Osteoblast (primary cell): Measurements from ENCODE around the gene IRF2BPL. TPM values are rescaled to one million over a fixed set of nuclear protein-coding genes. Genes with fewer than 3 reads are reported as not detected.

Source experiments
- DNase-seq: peaks from one replicate; pipeline ENCODE4 v3.0.0; 2011; ENCODE audit warnings: low spot score, mixed read lengths; ENCODE audit not compliant: insufficient read length; ENCODE audit errors: missing footprints
- H2AFZ ChIP-seq: 2 replicates; pipeline ENCODE4 v1.6.0; 2011; ENCODE audit warnings: mild to moderate bottlenecking, low read length
- H3K27ac ChIP-seq: 2 replicates; pipeline ENCODE4 v1.5.1; 2011; ENCODE audit warnings: mild to moderate bottlenecking, low read depth, low read length, moderate library complexity
- H3K27me3 ChIP-seq: 2 replicates; pipeline ENCODE4 v1.6.0; 2012; ENCODE audit warnings: mild to moderate bottlenecking, control low read depth, inconsistent platforms, low read length, moderate library complexity; ENCODE audit not compliant: insufficient read depth
- H3K36me3 ChIP-seq: 2 replicates; pipeline ENCODE4 v1.5.1; 2011; ENCODE audit warnings: mild to moderate bottlenecking, low read length, control low read depth, moderate library complexity; ENCODE audit not compliant: insufficient read depth
- H3K4me1 ChIP-seq: 2 replicates; pipeline ENCODE4 v1.5.1; 2011; ENCODE audit warnings: mild to moderate bottlenecking, low read length, control low read depth, moderate library complexity; ENCODE audit not compliant: insufficient read depth
- H3K4me2 ChIP-seq: 2 replicates; pipeline ENCODE4 v1.6.0; 2011; ENCODE audit warnings: mild to moderate bottlenecking, low read length; ENCODE audit not compliant: insufficient read depth
- H3K4me3 ChIP-seq: fragments of 200-600 bp; sonication (generic); 3 replicates; pipeline ENCODE4 v1.5.1; 2012; ENCODE audit warnings: mild to moderate bottlenecking, low read length, inconsistent platforms; ENCODE audit not compliant: insufficient read depth
- H3K79me2 ChIP-seq: 2 replicates; pipeline ENCODE4 v1.6.0; 2012; ENCODE audit warnings: mild to moderate bottlenecking, low read length, control low read depth, inconsistent platforms; ENCODE audit not compliant: insufficient read depth
- H3K9me3 ChIP-seq: 2 replicates; pipeline ENCODE4 v1.5.1; 2011; ENCODE audit warnings: low read depth, low read length, control low read depth
- H4K20me1 ChIP-seq: 2 replicates; pipeline ENCODE4 v1.6.0; 2012; ENCODE audit warnings: mild to moderate bottlenecking, low read length, control low read depth; ENCODE audit not compliant: insufficient read depth
- total RNA-seq: library from RNA; depleted of rRNA; stranded (reverse); fragments of >200 nt; gene quantifications from 2 replicates; pipeline ENCODE4 v1.2.3, GENCODE V29; 2012
- TF ChIP-seq, protein P1 (sequence below): IDR thresholded peaks from 2 replicates; pipeline ENCODE4 v1.5.1; 2011; ENCODE audit warnings: mild to moderate bottlenecking, low read depth, low read length, moderate library complexity; ENCODE audit errors: extremely low read depth

The IRF2BPL gene
- total RNA-seq, 1 donor: 26.4 TPM

- TF ChIP-seq, protein P1, sequence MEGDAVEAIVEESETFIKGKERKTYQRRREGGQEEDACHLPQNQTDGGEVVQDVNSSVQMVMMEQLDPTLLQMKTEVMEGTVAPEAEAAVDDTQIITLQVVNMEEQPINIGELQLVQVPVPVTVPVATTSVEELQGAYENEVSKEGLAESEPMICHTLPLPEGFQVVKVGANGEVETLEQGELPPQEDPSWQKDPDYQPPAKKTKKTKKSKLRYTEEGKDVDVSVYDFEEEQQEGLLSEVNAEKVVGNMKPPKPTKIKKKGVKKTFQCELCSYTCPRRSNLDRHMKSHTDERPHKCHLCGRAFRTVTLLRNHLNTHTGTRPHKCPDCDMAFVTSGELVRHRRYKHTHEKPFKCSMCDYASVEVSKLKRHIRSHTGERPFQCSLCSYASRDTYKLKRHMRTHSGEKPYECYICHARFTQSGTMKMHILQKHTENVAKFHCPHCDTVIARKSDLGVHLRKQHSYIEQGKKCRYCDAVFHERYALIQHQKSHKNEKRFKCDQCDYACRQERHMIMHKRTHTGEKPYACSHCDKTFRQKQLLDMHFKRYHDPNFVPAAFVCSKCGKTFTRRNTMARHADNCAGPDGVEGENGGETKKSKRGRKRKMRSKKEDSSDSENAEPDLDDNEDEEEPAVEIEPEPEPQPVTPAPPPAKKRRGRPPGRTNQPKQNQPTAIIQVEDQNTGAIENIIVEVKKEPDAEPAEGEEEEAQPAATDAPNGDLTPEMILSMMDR: no peak
- Histone ChIP-seq H3K36me3 (no peaks in the 10 kb centered on the region), H3K9me3 (no peaks in the 10 kb centered on the region), H3K4me3 (no peak overlapping the region), H3K79me2 (no peaks in the 10 kb centered on the region), H4K20me1 (no peaks in the 10 kb centered on the region), H3K4me2 (no peak overlapping the region), H3K4me1 (peaks cover 7% of the 10 kb centered on the region), H3K27me3 (no peaks in the 10 kb centered on the region), H3K27ac (no peak overlapping the region), H2AFZ (no peak overlapping the region)
- DNase-seq: peak; percentile 63
Observed at GRCh38 chr14:77062261-77062660, 33.8 kb upstream of the IRF2BPL start.

DNA sequence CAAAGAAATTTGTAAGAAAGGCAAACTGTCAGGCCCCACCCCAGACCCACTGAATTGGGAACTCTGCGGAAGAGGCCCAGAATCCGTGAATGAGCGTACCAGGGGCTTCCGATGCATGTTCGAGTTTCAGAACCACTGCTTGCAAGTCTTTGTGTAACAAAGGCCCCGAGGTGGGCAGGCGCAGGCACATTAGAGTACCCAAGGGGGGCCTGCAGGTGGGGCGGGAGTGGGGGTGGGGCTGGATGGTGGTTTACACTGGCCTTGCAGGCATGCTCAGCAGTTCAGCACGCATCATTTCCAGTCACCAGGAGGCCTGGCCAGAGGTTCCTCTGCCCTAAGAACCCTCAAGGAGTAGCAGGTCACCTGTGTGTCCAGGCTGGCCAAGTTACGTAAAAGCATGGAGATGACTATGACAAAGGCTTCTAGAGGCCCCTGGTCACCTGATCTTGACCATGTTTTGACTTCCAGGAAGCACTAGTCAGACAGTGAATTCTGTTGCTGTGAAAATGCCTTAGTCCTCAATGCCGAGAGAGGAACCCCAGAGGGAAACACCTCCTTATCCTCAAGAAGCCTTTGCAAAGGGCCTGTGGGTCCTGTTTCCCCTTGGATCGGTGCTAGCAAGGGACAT lies 33.2 kb upstream of the IRF2BPL start:
- TF ChIP-seq, protein P1: no peak

DNA sequence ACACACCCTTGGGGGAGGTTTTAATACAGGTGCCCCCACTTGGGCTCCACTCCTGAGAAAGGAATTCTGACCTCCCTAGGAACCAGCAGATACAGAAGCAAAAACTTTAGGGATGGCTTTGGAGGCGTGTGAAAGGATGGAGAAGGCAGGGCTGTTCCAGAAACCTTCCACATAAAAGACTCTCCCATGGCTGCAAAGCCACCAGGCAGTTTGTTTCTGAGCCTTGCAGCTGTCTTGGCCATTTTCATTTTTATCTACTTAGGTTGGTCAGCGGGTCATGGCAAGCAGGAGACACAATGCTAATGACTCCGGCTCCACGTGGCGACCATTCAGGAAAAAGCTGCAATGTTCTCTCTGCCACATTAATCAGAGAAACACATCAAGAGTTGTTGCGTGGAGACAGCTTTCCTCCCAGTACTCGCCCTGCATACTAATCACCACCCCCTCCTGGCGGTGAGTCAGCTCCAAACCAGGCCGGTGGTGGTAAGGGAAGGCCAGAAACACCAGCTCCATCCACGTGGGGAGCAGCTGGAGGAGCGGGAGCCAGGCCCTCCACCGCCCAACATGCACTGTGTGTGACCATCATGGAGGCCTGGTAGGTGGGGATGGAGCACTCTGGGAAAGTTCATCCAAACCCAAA lies 30.9 kb upstream of the IRF2BPL start:
- no peaks in the 10 kb centered on the region for H3K79me2 ChIP-seq
- H3K27ac ChIP-seq: peak overlapping the region; percentile 26
- peaks cover 7% of the 10 kb centered on the region for H3K4me1 ChIP-seq
- H3K36me3 ChIP-seq: no peaks in the 10 kb centered on the region
- H3K4me3 ChIP-seq: no peak overlapping the region
- H3K9me3 ChIP-seq: peaks cover 4% of the 10 kb centered on the region
- TF ChIP-seq, protein P1: peak; percentile 28
- H4K20me1 ChIP-seq: no peaks in the 10 kb centered on the region
- H3K4me2 ChIP-seq: no peak overlapping the region
- no peaks in the 10 kb centered on the region for H3K27me3 ChIP-seq
- DNase-seq: peak; percentile 95
- H2AFZ ChIP-seq: peak overlapping the region; percentile 21

More for the DNA sequence above, 33.2 kb upstream of the IRF2BPL start:
- DNase-seq: no peak
- no peaks in the 10 kb centered on the region for H3K79me2 ChIP-seq
- H3K36me3 ChIP-seq: no peaks in the 10 kb centered on the region
- no peak overlapping the region for H3K4me3 ChIP-seq
- H3K27ac ChIP-seq: no peak overlapping the region
- H4K20me1 ChIP-seq: no peaks in the 10 kb centered on the region
- no peaks in the 10 kb centered on the region for H3K9me3 ChIP-seq
- no peak overlapping the region for H3K4me2 ChIP-seq
- no peak overlapping the region for H2AFZ ChIP-seq
- peaks cover 7% of the 10 kb centered on the region for H3K4me1 ChIP-seq
- H3K27me3 ChIP-seq: no peaks in the 10 kb centered on the region

DNA sequence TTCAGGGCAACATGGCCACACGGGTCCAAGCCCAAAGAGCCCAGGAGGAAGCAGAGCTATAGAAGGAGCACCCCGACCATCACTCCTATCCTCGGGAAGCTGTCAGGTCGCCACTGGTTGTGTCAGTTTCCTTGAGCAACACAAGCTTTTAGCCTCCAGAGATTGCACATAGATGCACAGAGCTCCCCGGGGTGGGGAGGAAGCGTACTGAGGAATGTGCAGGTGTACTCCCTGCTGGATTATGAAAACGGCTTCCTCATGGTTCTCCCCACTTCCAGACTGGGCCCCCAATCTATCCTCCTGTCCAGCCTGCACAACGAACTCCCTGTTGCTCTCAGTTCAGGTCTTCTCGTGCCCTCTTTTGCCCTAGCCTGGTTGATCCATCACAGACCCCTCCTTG lies 30.3 kb upstream of the IRF2BPL start:
- Histone ChIP-seq H3K9me3 (peaks cover 4% of the 10 kb centered on the region), H3K27ac (no peak overlapping the region), H4K20me1 (no peaks in the 10 kb centered on the region), H3K4me3 (no peak overlapping the region), H3K79me2 (no peaks in the 10 kb centered on the region), H3K4me1 (peaks cover 7% of the 10 kb centered on the region), H3K36me3 (no peaks in the 10 kb centered on the region), H3K27me3 (no peaks in the 10 kb centered on the region), H3K4me2 (no peak overlapping the region), H2AFZ (no peak overlapping the region)
- peak; percentile 37 for DNase-seq
- TF ChIP-seq, protein P1: no peak
